Panc1 (cell line): ENCODE data around the gene NSMF. TPM values are rescaled to one million over a fixed set of nuclear protein-coding genes. Genes with fewer than 3 reads are reported as not detected.

Experiments
- ATAC-seq: fragments of 200-7000 bp; cut with Tn5 transposase; 2 replicates; pipeline ENCODE4 v1.9.1; 2020; ENCODE audit warnings: mild to moderate bottlenecking, moderate library complexity
- BruUV-seq: library from RNA; stranded (reverse); fragments of 400-500 nt; replicated peaks from 2 replicates; lab custom pipeline; 2021; lab: Mats Ljungman, UMichigan
- CTCF ChIA-PET: fragments of 300-600 bp; sonication (Branson Sonifier 250); formaldehyde crosslinking; loops from one replicate; lab custom pipeline; 2022; ENCODE audit warnings: antibody characterized with exemption; lab: Charles Lee
- POLR2A ChIA-PET: fragments of 300-600 bp; sonication (Branson Sonifier 250); formaldehyde crosslinking; loops from one replicate; lab custom pipeline; 2022; ENCODE audit warnings: antibody characterized with exemption; lab: Charles Lee
- DNase-seq: peaks from one replicate; pipeline ENCODE4 v3.0.0-alpha.2; 2010; ENCODE audit warnings: low read depth, low spot score
- H3K27ac ChIP-seq: 2 replicates; pipeline ENCODE4 v1.5.1; 2011; ENCODE audit warnings: mild to moderate bottlenecking, low read length, inconsistent platforms
- H3K27me3 ChIP-seq: fragments of 200-500 bp; sonication (Bioruptor generic); 2 replicates; pipeline ENCODE4 v1.6.0; 2014; ENCODE audit warnings: low read length, inconsistent platforms; ENCODE audit not compliant: control insufficient read depth, insufficient read depth
- H3K36me3 ChIP-seq: fragments of 200-500 bp; sonication (Bioruptor generic); 2 replicates; pipeline ENCODE4 v1.5.1; 2014; ENCODE audit warnings: inconsistent platforms, mild to moderate bottlenecking, low read length, moderate library complexity; ENCODE audit not compliant: control insufficient read depth, insufficient read depth
- H3K4me1 ChIP-seq: 2 replicates; pipeline ENCODE4 v1.5.1; 2011; ENCODE audit warnings: inconsistent platforms, mild to moderate bottlenecking, low read length, moderate library complexity; ENCODE audit not compliant: control insufficient read depth, insufficient read depth
- H3K4me3 ChIP-seq, 2 experiments: 2 replicates each; pipeline ENCODE4 v1.5.1; 2011 to 2012; ENCODE audit warnings: low read depth in 2 of 2, low read length in 2 of 2, mild to moderate bottlenecking in 2 of 2, inconsistent platforms in 1 of 2, moderate library complexity in 1 of 2
- H3K9me3 ChIP-seq: fragments of 200-500 bp; sonication (Bioruptor generic); 2 replicates; pipeline ENCODE4 v1.5.1; 2014; ENCODE audit warnings: low read depth, mild to moderate bottlenecking, inconsistent platforms, low read length, moderate library complexity; ENCODE audit not compliant: control insufficient read depth, insufficient read depth
- POLR2AphosphoS5 ChIP-seq: IDR thresholded peaks from 2 replicates; pipeline ENCODE4 v1.6.1; 2012; ENCODE audit warnings: mild to moderate bottlenecking, low read depth, low read length, moderate library complexity
- SIN3A ChIP-seq: IDR thresholded peaks from 2 replicates; pipeline ENCODE4 v1.6.1; 2012; ENCODE audit warnings: low read depth, mild to moderate bottlenecking, low read length, moderate library complexity, borderline replicate concordance; ENCODE audit not compliant: insufficient read depth
- TCF7L2 ChIP-seq: IDR thresholded peaks from 2 replicates; pipeline ENCODE4 v1.6.1; 2011; ENCODE audit warnings: mild to moderate bottlenecking, low read depth, low read length, inconsistent platforms
- in situ Hi-C: cut with HindIII; loops from 2 replicates; pipeline ENCODE4 v1.10.0; 2016; ENCODE audit warnings: low sequenced_read_pairs, low pct_unique_long_range_greater_than_20kb
- intact Hi-C: fragments of 100-400 bp; cut with micrococcal nuclease; formaldehyde crosslinking; loops from one replicate; pipeline ENCODE4 v1.10.0; 2022; ENCODE audit not compliant: unreplicated experiment
- total RNA-seq: library from RNA; stranded (reverse); gene quantifications from one replicate; pipeline ENCODE4 v1.2.1, GENCODE V29; 2021; ENCODE audit not compliant: unreplicated experiment
- TF ChIP-seq, protein P1 (sequence below), 2 experiments: IDR thresholded peaks; 2 replicates each; pipeline ENCODE4 v1.6.1; 2011 to 2012; ENCODE audit warnings: low read depth in 2 of 2, control low read depth in 1 of 2, low read length in 1 of 2, mild to moderate bottlenecking in 1 of 2, moderate library complexity in 1 of 2; ENCODE audit not compliant: insufficient read depth in 1 of 2
- TF ChIP-seq, protein P2 (sequence below): fragments of 450-650 bp; IDR thresholded peaks from 2 replicates; pipeline ENCODE4 v1.5.1; 2017; ENCODE audit warnings: mild to moderate bottlenecking

NSMF gene
- total RNA-seq, 1 experiment from 2014 or later = 40.0 TPM

DNA sequence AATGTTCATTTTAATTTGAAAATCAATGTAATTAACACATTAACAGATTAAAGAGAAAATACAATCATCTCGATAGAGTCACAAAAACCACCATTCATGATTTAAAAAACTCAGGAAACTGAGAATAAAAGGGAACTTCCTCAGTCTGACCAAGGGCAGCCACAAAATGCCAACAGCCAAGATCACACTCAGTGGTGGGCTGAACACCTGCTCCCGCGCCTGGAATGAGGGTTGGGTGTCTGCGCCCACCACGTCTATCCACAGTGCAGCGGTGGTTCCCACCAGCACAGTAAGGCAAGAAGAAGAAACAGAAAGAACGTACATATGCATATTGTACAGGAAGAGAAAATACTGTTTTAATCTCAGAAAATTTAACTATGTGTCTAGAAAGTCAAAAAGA is 11.7 kb upstream of the NSMF start:
- H3K9me3 ChIP-seq = no peaks in the 10 kb centered on the region
- BruUV-seq = no TSS peak
- ATAC-seq = no peak
- intact Hi-C loops = no loop called here
- POLR2A ChIA-PET = no interaction called here
- no peak overlapping the region for H3K4me3 ChIP-seq
- no peak for DNase-seq
- TF ChIP-seq, protein P1, sequence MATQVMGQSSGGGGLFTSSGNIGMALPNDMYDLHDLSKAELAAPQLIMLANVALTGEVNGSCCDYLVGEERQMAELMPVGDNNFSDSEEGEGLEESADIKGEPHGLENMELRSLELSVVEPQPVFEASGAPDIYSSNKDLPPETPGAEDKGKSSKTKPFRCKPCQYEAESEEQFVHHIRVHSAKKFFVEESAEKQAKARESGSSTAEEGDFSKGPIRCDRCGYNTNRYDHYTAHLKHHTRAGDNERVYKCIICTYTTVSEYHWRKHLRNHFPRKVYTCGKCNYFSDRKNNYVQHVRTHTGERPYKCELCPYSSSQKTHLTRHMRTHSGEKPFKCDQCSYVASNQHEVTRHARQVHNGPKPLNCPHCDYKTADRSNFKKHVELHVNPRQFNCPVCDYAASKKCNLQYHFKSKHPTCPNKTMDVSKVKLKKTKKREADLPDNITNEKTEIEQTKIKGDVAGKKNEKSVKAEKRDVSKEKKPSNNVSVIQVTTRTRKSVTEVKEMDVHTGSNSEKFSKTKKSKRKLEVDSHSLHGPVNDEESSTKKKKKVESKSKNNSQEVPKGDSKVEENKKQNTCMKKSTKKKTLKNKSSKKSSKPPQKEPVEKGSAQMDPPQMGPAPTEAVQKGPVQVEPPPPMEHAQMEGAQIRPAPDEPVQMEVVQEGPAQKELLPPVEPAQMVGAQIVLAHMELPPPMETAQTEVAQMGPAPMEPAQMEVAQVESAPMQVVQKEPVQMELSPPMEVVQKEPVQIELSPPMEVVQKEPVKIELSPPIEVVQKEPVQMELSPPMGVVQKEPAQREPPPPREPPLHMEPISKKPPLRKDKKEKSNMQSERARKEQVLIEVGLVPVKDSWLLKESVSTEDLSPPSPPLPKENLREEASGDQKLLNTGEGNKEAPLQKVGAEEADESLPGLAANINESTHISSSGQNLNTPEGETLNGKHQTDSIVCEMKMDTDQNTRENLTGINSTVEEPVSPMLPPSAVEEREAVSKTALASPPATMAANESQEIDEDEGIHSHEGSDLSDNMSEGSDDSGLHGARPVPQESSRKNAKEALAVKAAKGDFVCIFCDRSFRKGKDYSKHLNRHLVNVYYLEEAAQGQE (IDR thresholded peaks at IDR 0.05; ENCODE audit: insufficient read depth in 1 of 2, low read depth in 2 of 2, low read length in 1 of 2) = no peak
- no peak for TF ChIP-seq SIN3A
- TF ChIP-seq POLR2AphosphoS5 = no peak
- TF ChIP-seq, protein P2, sequence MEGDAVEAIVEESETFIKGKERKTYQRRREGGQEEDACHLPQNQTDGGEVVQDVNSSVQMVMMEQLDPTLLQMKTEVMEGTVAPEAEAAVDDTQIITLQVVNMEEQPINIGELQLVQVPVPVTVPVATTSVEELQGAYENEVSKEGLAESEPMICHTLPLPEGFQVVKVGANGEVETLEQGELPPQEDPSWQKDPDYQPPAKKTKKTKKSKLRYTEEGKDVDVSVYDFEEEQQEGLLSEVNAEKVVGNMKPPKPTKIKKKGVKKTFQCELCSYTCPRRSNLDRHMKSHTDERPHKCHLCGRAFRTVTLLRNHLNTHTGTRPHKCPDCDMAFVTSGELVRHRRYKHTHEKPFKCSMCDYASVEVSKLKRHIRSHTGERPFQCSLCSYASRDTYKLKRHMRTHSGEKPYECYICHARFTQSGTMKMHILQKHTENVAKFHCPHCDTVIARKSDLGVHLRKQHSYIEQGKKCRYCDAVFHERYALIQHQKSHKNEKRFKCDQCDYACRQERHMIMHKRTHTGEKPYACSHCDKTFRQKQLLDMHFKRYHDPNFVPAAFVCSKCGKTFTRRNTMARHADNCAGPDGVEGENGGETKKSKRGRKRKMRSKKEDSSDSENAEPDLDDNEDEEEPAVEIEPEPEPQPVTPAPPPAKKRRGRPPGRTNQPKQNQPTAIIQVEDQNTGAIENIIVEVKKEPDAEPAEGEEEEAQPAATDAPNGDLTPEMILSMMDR = no peak
- no peak for TF ChIP-seq TCF7L2
- in situ Hi-C loops = no loop called here
- CTCF ChIA-PET = no interaction called here
- H3K27ac ChIP-seq = no peak overlapping the region
- H3K36me3 ChIP-seq = no peaks in the 10 kb centered on the region
- no peaks in the 10 kb centered on the region for H3K4me1 ChIP-seq
- H3K27me3 ChIP-seq = no peaks in the 10 kb centered on the region

DNA sequence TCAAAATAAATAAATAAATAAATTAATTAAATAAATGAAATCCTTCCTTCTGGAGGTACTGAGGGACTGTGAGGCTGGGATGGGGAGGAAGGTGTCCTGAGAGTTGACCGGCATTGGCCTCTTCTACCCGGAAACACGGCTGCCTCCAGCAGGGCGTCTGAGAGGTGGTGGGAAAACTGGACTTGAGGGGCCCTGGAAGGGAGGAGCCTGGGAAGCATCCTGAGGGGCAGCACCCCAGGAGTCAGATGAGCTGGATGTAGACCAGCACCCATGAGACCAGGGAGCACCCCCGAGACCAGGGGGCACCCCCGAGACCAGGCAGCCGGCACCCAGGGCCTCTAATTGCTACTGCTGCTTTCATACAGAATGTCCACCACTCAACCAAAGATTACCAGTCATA is 8.8 kb upstream of the NSMF start:
- Histone ChIP-seq H3K27me3 (no peaks in the 10 kb centered on the region), H3K4me1 (no peaks in the 10 kb centered on the region), H3K27ac (no peak overlapping the region), H3K9me3 (no peaks in the 10 kb centered on the region), H3K36me3 (no peaks in the 10 kb centered on the region), H3K4me3 (no peak overlapping the region)
- ChIA-PET CTCF (no interaction called here), POLR2A (no interaction called here)
- DNase-seq (no peak), ATAC-seq (no peak)
- BruUV-seq = no TSS peak
- in situ Hi-C loops = no loop called here
- intact Hi-C loops = no loop called here
- no peak for TF ChIP-seq POLR2AphosphoS5
- no peak for TF ChIP-seq SIN3A
- TF ChIP-seq, protein P2 = no peak
- TF ChIP-seq TCF7L2 = no peak
- TF ChIP-seq, protein P1 (IDR thresholded peaks at IDR 0.05; ENCODE audit: insufficient read depth in 1 of 2, low read depth in 2 of 2, low read length in 1 of 2) = no peak
